Subcutaneous adipose tissue (tissue), 4 donors: Measurements from ENCODE around the gene CELSR1. TPM values are rescaled to one million over a fixed set of nuclear protein-coding genes. Genes with fewer than 3 reads are reported as not detected.

Experiments
- total RNA-seq, 4 donors: library from RNA; depleted of rRNA; stranded (reverse); fragments of >200 nt; gene quantifications; one replicate each; pipeline ENCODE4 v1.1.0, GENCODE V29; 2016
- TF ChIP-seq, protein P1 (sequence below): fragments of 450-650 bp; IDR thresholded peaks from one replicate; pipeline ENCODE4 v1.5.1; 2016; ENCODE audit warnings: low read depth, mild to moderate bottlenecking, control low read depth, antibody characterized with exemption, moderate library complexity

The CELSR1 gene
- total RNA-seq, 4 donors from 2014 or later = 0.16 to 5.6 (median 1.5) TPM

DNA sequence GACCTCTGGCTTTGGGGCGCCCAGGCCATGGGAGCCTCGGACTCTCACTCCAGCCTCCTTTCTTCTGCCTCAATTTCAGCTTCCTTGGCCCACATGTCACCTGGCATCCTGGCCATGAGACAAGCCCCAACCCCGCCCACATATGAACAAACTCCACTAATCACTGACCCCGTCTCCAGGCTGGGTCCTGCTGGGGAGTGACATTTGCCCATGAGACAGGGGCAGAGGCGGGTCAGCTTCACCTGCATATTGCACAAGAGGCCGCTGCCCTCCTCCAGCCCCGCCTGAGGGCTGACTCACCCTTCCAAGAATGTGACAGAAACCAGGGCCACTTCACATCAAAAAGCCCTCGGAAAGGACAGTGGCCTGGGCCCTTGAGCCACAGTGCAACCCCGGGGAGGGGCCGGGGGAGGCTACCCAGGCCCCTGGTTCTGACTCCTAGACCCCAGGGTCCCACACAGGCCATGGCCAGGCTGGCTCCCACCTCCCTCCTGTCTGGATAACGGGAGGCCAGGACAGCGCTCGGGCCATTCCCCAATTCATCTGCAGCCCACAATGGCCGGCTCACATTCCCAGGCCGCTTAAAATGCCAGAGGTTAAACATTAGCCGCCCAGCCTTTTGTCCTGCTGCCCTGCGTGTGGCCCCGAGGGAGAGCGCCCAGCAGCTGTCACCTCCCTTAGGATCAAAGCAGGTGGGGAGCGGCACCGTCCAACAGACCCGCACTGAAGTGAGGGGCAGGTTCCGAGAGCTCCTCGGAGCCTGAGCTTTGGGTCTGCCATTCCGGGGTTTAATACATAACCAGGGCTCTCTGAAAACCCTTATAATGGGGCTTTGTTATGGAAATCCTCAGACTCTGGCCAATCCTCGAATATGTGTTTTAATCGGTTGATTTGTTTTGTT lies 159.6 kb downstream of the CELSR1 start:
- TF ChIP-seq, protein P1, sequence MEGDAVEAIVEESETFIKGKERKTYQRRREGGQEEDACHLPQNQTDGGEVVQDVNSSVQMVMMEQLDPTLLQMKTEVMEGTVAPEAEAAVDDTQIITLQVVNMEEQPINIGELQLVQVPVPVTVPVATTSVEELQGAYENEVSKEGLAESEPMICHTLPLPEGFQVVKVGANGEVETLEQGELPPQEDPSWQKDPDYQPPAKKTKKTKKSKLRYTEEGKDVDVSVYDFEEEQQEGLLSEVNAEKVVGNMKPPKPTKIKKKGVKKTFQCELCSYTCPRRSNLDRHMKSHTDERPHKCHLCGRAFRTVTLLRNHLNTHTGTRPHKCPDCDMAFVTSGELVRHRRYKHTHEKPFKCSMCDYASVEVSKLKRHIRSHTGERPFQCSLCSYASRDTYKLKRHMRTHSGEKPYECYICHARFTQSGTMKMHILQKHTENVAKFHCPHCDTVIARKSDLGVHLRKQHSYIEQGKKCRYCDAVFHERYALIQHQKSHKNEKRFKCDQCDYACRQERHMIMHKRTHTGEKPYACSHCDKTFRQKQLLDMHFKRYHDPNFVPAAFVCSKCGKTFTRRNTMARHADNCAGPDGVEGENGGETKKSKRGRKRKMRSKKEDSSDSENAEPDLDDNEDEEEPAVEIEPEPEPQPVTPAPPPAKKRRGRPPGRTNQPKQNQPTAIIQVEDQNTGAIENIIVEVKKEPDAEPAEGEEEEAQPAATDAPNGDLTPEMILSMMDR = no peak

DNA sequence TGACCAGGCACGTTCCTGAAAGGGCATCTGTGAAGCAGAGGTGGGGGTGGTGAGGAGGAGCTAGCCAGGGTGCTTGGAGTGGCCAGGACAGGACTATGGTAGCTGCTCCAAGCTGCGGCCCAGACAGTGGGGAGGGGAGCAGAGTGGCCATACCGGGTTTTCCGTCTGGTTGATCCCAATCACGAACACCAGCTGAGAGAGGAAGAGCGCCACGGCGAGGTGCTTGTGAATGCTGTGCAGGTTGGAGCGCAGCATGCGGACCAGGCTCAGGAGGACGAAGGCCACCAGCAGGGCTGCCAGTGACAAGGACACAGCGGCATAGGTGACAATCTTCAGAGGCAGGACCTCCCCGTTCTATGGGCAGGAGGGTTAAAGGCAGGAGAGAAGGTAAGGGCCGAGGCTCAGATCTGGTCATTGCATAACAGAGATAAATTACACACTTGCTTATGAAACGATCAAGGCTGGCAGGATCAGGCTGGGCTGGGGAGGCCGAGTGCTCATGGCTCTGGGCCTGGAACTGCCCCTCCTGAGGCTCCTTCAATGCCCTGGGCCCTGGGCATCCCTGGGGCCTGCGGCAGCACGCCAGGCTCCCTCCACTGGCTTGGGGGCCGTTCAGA lies 160.4 kb downstream of the CELSR1 start:
- TF ChIP-seq, protein P1 = no peak

DNA sequence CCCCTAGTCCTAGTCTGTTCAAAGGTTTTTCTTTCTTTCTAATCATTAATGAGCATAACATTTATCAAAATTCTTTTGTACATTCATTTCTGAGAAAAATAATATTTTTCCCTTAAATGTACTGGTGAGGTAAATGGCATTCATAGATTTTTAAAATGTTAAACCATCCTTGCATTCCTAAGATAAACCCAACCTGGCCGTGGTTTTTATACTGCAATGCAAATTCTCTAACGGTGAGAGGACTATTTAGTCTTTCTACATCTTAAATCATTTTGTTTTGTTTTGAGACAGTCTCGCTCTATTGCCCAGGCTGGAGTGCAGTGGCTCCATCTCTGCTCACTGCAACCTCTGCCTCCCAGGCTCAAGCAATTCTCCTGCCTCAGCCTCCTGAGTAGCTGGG lies 161.3 kb downstream of the CELSR1 start:
- TF ChIP-seq, protein P1 = no peak

DNA sequence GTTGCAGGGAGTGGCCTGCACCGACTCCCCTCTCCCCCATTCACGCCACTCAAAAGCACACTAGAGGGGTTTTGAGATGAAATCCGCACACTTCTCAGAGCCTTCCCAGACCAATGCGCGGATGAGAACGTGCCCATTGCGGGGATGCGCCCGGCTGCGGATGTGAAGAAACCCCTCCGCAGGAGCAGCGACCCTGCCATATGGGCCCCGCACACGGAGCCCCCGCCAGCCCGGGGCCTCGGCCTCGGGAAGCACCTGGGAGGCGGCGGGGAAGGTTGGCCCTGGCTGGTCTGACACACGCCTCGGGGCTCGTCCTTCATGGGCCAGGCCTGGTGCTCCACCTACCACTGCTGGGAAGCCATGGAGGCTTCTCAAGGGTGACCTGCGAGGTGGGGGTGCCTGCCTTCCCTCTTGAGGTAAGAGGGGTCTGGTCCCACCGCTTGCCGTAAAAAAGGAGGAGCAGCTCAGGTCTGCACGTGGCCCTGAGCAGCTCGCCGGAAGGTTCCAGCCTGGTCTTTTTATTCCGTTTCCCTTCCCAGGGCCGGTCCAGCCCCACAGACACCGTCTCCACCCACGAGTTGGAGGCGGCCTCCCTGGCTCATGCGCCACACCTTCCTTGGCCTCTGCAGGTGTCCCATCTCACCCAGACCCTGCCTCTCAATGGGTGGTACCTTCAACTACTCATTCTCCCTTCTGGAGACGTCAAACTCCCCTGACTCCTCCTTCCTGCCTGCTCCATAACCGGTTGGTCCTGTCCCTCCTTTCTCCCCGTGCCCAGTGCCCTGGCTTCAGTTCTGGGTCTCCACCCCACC lies 162.6 kb downstream of the CELSR1 start:
- TF ChIP-seq, protein P1 = no peak

DNA sequence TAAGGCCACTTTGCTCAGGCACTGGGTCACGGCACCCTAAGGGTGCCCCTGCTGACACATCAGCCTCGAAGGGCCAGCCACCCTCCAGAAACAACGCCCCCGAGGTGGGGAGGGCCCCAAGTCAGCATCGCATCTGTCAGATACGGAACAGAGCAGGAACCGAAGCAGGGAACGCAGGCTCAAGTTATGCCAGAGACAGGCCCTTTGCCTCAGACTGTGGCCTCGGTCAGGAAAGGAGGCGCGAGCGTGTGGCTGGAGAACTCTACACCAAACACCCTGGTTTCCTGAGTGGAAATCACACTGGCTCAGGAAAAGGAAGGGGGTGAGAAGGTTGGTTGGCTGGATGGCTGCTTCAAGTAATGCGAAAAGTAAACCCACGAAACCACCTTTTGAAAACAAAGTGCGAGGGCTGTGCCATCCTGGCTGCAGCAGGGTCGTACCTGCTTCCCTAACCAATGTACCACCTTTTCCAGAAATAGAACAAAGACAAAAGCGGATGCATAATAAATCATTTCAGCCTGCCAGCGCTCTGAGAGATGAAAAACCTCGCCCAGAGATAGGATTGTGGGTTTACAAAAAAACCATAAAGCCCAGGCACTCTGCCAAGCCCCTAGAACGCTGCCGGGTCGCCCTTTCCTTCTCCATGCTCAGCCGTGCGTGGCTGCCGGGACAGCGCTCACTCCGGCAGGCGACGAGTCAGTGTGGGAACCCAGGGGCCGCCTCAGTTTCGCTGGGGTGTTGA lies 163.3 kb downstream of the CELSR1 start:
- TF ChIP-seq, protein P1 = no peak

DNA sequence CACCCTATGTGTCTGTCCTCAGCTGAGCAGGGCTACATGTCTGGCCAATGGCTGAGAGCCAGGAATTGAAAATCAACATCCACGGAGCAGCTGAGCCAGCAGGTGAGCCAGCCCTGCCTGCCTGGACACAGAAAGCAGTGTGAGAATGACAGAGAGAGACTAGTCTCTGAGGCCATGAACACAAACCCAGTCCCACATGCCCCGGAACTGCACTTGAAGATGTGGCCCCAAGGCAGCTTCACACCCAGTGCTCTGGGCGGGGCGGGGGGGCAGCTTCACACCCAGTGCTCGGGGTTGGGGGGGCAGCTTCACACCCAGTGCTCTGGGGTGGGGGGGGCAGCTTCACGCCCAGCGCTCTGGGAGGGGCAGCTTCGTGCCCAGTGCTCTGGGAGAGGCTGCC lies 164.3 kb downstream of the CELSR1 start:
- TF ChIP-seq, protein P1 = no peak
